Lower lobe of right lung (tissue), 2 donors: ENCODE measurements around the gene ASAH2B. TPM values are rescaled to one million over a fixed set of nuclear protein-coding genes. Genes with fewer than 3 reads are reported as not detected.
"Not testable (repeated sequence)": the region's sequence is repeated elsewhere in the genome, so short reads cannot be mapped to it uniquely, and the experiment has no call there.

Source experiments
- ATAC-seq, 2 donors: fragments of 200-7000 bp; cut with Tn5 transposase; one replicate each; pipeline ENCODE4 v1.9.1; 2020 to 2022; ENCODE audit warnings: mild to moderate bottlenecking in 2 of 2, moderate library complexity in 2 of 2
- DNase-seq: peaks from one replicate; pipeline ENCODE4 v3.0.0-alpha.2; 2020
- H3K27ac ChIP-seq: fragments of 200-600 bp; one replicate; pipeline ENCODE4 v1.8.0; 2022
- H3K27me3 ChIP-seq: fragments of 200-600 bp; one replicate; pipeline ENCODE4 v1.8.0; 2022; ENCODE audit warnings: low read depth
- H3K36me3 ChIP-seq: fragments of 200-600 bp; one replicate; pipeline ENCODE4 v1.8.0; 2022; ENCODE audit warnings: mild to moderate bottlenecking
- H3K4me1 ChIP-seq: fragments of 200-600 bp; one replicate; pipeline ENCODE4 v1.8.0; 2022
- H3K4me3 ChIP-seq: fragments of 200-600 bp; one replicate; pipeline ENCODE4 v1.8.0; 2022; ENCODE audit warnings: mild to moderate bottlenecking
- H3K9me3 ChIP-seq: fragments of 200-600 bp; one replicate; pipeline ENCODE4 v1.8.0; 2022
- CTCF ChIP-seq: fragments of 200-600 bp; IDR thresholded peaks from one replicate; pipeline ENCODE4 v1.8.0; 2022; ENCODE audit warnings: antibody characterized with exemption, mild to moderate bottlenecking
- intact Hi-C: fragments of 100-400 bp; cut with DNase I; formaldehyde crosslinking; loops from one replicate; pipeline ENCODE4 v1.11.0; 2022
- long read RNA-seq: library from polyadenylated mRNA; unstranded; transcript quantifications from one replicate; pipeline ENCODE4 v2.0.0, GENCODE V29; 2021
- total RNA-seq: library from RNA; stranded (reverse); fragmentation: NEBNext Ultra II Directional; extraction: Animal tissue kit (Norgen Biotek cat#: 25700); gene quantifications from one replicate; pipeline ENCODE4 v1.2.1, GENCODE V29; 2021
- donor health status: DM: no; HTN: yes; CAD: no; lungs with severe emphysema.

Gene ASAH2B
- 4.5 TPM for total RNA-seq
- long read RNA-seq, full-length matches to known transcripts, result 7 of 12 reads
- long read RNA-seq, partial matches to known transcripts, result 3 of 12 reads
- long read RNA-seq, other reads (novel, unspliced or antisense), result 2 of 12 reads

- H3K4me3 ChIP-seq, result peak within 1 kb of the TSS; percentile 75
- intact Hi-C loops, result no loop called here
- peak; percentile 85 to 91 for ATAC-seq
- no peaks in the 10 kb centered on the region for H3K9me3 ChIP-seq
- H3K27ac ChIP-seq, result peak within 1 kb of the TSS; percentile 81
- peak; percentile 84 for DNase-seq
- TF ChIP-seq CTCF, result no peak
- peaks cover 7% of the 10 kb centered on the region for H3K4me1 ChIP-seq
- H3K27me3 ChIP-seq, result no peaks in the 10 kb centered on the region
- H3K36me3 ChIP-seq, result no peaks in the 10 kb centered on the region
Measured at GRCh38 chr10:50739618-50740292, at the start of gene ASAH2B. Gene ASAH2B (plus strand): TSS chr10:50739936. CDS start chr10:50745131, 5,195 bp downstream.

- H3K4me1 ChIP-seq, H3K36me3 ChIP-seq, ATAC-seq, intact Hi-C loops, H3K9me3 ChIP-seq, H3K27ac ChIP-seq, DNase-seq, H3K27me3 ChIP-seq, H3K4me3 ChIP-seq: not testable (repeated sequence)
Measured at GRCh38 chr10:50697819-50698218, 41.9 kb upstream of the ASAH2B start.

GRCh38 chr10:50701947-50702346 is 37.8 kb upstream of the ASAH2B start:
- H3K27me3 ChIP-seq, H3K9me3 ChIP-seq, H3K4me1 ChIP-seq, H3K36me3 ChIP-seq, H3K27ac ChIP-seq, ATAC-seq, intact Hi-C loops, DNase-seq, H3K4me3 ChIP-seq: not testable (repeated sequence)

GRCh38 chr10:50702997-50703396 is 36.7 kb upstream of the ASAH2B start:
- H3K4me1 ChIP-seq, H3K27ac ChIP-seq, H3K9me3 ChIP-seq, intact Hi-C loops, H3K27me3 ChIP-seq, H3K4me3 ChIP-seq, DNase-seq, H3K36me3 ChIP-seq, ATAC-seq: not testable (repeated sequence)

GRCh38 chr10:50704436-50705079 is 35.2 kb upstream of the ASAH2B start:
- intact Hi-C loops, DNase-seq, H3K27me3 ChIP-seq: not testable (repeated sequence)

GRCh38 chr10:50706006-50706405 is 33.7 kb upstream of the ASAH2B start:
- H3K4me3 ChIP-seq, intact Hi-C loops, H3K27me3 ChIP-seq, DNase-seq, H3K4me1 ChIP-seq, H3K36me3 ChIP-seq, H3K9me3 ChIP-seq, ATAC-seq, H3K27ac ChIP-seq: not testable (repeated sequence)

More at GRCh38 chr10:50704436-50705079, 35.2 kb upstream of the ASAH2B start:
- H3K27ac ChIP-seq, ATAC-seq, H3K4me3 ChIP-seq, H3K36me3 ChIP-seq, H3K4me1 ChIP-seq, H3K9me3 ChIP-seq: not testable (repeated sequence)

GRCh38 chr10:50710241-50710640 is 29.5 kb upstream of the ASAH2B start:
- H3K36me3 ChIP-seq, ATAC-seq, H3K4me1 ChIP-seq, H3K27ac ChIP-seq, intact Hi-C loops, H3K4me3 ChIP-seq, H3K9me3 ChIP-seq, H3K27me3 ChIP-seq, DNase-seq: not testable (repeated sequence)

- ATAC-seq, H3K27me3 ChIP-seq, intact Hi-C loops, H3K9me3 ChIP-seq, H3K36me3 ChIP-seq, H3K4me1 ChIP-seq, H3K27ac ChIP-seq, H3K4me3 ChIP-seq, DNase-seq: not testable (repeated sequence)
Measured at GRCh38 chr10:50723812-50724211, 15.9 kb upstream of the ASAH2B start.

GRCh38 chr10:50728112-50728511 is 11.6 kb upstream of the ASAH2B start:
- H3K36me3 ChIP-seq, H3K27ac ChIP-seq, H3K9me3 ChIP-seq, H3K4me3 ChIP-seq, H3K4me1 ChIP-seq, DNase-seq, intact Hi-C loops, ATAC-seq: not testable (repeated sequence)
- H3K27me3 ChIP-seq, result peaks cover 11% of the 10 kb centered on the region

GRCh38 chr10:50738987-50739617 is 634 bp upstream of the ASAH2B start:
- H3K27me3 ChIP-seq, ATAC-seq, DNase-seq, H3K9me3 ChIP-seq, H3K36me3 ChIP-seq, intact Hi-C loops, H3K4me1 ChIP-seq: not testable (repeated sequence)
- Histone ChIP-seq H3K4me3 (peak overlapping the region; percentile 75), H3K27ac (peak overlapping the region; percentile 81)
